NB4 (cell line): ENCODE measurements around the gene FHL3.

ENCODE experiments used
- CTCF ChIP-seq: IDR thresholded peaks from one replicate; pipeline ENCODE4 v1.5.1; 2012; ENCODE audit warnings: low read depth, low read length
- MAX ChIP-seq: IDR thresholded peaks from 2 replicates; pipeline ENCODE4 v1.6.1; 2011; ENCODE audit warnings: low read depth, low read length
- MYC ChIP-seq: IDR thresholded peaks from 2 replicates; pipeline ENCODE4 v1.6.1; 2011; ENCODE audit warnings: low read depth, low read length

GRCh38 chr1:38030596-38031512 is 25.5 kb upstream of the FHL3 start:
- TF ChIP-seq CTCF (no peak), MYC (no peak), MAX (no peak)
